NAMALWA (cell line): ENCODE measurements around the gene LRRC37A.
"Not testable (repeated sequence)": the region's sequence is repeated elsewhere in the genome, so short reads cannot be mapped to it uniquely, and the experiment has no call there.

Source experiments
- DNase-seq: peaks from one replicate; pipeline ENCODE4 v3.0.0-alpha.2; 2015; ENCODE audit warnings: low spot score

Gene LRRC37A

GRCh38 chr17:46294831-46295230 lies at the start of gene LRRC37A:
LRRC37A (plus strand) TSS chr17:46295131; CDS start chr17:46295134, 3 bp downstream.
- not testable (repeated sequence) for DNase-seq

- not testable (repeated sequence) for DNase-seq
Observed at GRCh38 chr17:46249153-46249552, 45.8 kb upstream of the LRRC37A start.

DNA sequence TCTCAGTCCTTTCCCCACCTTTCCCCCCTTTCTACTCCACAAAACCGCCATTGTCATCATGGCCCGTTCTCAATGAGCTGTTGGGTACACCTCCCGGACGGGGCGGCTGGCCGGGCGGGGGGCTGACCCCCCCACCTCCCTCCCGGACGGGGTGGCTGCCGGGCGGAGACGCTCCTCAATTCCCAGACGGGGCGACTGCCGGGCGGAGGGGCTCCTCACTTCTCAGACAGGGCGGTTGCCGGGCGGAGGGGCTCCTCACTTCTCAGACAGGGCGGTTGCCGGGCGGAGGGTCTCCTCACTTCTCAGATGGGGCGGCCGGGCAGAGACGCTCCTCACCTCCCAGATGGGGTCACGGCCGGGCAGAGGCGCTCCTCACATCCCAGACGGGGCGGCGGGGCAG lies 42.1 kb upstream of the LRRC37A start:
- DNase-seq = not testable (repeated sequence)

DNA sequence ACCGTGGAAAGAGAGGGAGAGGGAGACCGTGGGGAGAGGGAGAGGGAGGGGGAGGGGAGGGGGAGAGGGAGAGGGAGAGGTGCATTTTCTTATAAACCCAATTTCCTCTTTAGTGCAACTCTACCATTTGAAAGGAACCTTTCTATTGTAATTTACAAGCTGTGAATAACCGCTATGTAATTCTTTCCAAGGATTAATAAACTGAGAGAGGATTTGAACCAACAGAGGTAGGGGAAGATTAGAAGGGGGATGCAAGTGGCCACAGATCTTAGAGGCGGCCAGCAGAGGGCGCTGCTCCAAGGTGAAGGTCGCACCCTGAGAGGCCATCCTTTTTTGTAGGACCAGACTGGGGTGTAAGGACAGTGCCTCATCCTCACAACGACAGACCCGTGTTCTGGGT lies 41.2 kb upstream of the LRRC37A start:
- peak; percentile 77 for DNase-seq

DNA sequence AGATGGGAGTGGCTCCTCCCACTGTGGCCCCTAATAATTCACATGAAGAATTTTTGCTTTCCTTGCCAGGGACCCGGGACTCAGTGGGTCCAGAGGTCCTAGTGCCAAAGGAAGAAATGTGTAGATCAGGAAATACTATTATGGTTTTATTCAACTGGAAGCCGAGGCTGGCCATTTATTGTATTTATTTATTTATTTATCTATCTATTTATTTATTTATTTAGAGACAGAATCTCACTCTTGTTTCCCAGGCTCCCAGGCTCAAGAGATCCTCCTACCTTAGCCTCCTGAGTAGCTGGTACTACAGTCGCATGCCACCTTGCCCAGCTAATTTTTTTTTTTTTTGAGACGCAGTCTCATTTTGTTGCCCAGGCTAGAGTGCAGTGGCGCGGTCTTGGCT lies 40.7 kb upstream of the LRRC37A start:
- not testable (repeated sequence) for DNase-seq

- DNase-seq = not testable (repeated sequence)
Observed at GRCh38 chr17:46256369-46256768, 38.6 kb upstream of the LRRC37A start.

DNA sequence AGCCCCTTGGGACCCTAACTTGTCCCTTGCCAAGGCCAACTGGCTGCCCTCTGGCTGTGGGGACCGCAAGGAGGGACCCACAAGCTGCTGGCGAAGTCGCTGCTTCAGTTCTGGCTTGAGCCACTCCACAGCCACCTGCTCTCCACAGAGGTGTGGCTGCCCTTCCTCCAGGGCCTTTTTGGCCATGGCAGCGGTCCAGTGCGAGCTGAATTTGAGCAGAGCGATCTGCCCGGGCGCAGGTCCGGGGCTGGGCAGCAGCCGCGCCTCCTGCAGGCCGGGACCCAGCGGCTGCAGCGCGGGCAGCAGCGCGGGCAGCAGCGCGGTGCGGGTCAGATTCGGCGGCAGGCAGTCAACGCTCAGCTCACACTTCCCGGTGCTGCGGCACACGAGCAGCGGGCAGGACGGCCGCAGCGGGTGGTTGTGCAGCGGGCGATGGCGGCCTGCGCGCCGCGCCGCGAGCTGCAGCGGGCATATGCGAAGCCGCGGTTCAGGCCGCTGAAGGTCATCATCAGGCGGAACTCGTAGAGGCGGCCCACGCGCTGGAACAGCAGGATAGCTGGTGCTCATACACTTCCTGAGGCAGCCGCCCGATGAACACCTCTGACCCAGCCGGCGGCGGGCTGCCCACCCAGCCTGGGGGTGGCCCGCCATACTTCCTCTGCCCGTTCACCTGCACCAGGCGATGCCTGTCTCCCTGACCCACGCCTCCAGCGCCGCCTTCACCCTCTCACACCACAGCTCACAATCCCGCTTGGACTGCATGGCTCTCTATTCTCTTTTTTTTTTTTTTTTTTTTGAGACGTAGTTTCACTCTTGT lies 34.9 kb upstream of the LRRC37A start:
- DNase-seq = not testable (repeated sequence)

DNA sequence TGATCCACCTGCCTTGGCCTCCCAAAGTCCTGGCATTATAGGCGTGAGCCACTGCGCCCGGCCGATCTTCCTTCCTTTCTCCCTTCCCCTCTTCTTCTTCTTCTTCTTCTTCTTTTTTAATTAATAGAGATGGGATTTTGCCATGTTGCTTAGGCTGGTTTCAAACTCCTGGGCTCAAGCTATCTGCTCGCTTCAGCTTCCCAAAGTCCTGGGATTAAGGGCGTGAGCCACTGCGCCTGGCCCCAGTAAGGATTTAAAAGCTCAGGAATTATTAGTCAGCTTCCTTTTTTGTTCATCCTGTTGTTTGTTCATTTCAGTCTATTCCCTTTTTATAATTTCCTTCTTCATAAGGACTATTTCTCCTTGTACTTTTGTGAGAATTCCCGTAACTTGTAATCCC lies 32.7 kb upstream of the LRRC37A start:
- DNase-seq = no peak

DNA sequence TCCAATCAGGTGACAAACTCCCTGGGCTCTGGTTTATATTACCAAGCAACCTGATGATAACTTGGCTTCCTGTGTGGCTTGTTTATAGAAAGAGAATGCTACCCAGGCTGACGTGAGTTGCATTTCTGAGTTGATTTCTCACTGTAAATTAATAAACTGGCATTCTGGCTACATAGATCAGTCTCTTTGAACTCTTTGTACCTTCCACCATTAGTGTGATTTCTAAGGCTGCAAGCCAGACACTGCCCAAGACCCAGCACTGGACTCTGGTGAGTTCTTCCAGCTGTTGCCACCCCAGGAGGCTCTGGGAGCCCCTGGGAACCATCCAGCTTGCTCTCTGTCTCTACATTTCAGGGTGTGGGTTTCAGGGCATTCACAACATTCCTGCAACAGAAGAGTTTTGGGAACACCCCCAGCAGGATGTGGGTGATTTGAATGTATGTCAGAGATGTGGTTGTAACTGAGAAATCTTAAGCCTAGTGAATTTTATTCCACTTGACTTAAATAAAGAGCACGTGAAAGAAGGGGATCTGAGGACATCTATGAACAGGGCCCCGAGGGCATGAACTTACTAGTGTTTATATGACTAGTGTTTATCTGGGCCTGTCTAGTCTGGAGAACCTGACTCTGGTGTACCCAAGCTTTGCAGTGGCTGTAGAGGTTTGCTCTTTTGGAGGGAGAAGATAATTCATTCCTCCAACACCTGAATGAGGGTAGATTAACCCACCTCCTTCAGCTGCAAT lies 30.3 kb upstream of the LRRC37A start:
- DNase-seq = no peak

DNA sequence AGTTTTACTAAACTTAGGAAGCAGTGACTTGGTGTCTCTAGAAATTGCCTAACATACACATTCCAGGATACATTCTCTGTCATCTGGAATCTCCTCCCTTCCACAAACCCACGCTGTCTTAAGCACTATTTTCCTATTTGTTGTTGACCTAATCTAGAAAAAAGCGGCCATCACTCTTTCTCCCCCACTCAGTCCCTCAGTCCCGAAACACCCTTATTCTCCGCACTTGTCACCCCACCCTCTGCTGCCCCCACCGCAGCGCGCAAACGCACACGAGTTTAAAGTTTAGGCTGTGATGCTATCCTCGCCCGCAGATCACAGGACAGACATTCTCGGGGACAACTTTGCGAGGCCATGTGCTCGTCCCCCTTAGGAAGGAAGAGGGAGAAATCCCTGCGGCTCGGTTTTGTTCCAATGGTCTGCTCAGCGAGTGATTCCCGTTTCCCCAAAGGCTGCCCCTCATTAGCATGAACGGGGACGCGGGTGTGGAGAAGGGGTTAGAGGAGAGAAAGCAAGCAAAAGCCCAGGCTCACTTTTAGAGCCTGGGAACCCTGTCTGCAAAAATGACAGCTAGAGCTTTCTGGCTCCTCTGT lies 28.8 kb upstream of the LRRC37A start:
- DNase-seq = not testable (repeated sequence)

GRCh38 chr17:46266656-46267544 lies 28.0 kb upstream of the LRRC37A start:
- peak; percentile 87 for DNase-seq

DNA sequence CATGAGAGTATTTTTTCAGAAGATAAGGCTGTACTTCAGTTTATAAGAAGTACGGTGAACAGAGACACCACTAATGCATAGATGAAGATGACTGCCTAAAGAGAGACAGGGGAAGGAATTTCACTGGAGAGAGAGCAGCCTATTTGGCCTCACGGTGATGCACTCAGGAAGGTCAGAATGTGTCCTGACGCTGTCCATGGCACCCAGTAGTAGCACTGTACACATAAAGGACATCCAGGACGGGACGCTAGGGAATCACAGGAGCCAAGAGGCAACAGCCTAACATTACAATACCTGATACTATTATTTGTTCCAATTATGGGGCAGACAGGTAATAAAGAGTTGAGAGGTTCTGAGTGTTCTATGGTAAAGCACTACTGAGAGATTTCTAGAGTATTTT lies 24.9 kb upstream of the LRRC37A start:
- DNase-seq = no peak

DNA sequence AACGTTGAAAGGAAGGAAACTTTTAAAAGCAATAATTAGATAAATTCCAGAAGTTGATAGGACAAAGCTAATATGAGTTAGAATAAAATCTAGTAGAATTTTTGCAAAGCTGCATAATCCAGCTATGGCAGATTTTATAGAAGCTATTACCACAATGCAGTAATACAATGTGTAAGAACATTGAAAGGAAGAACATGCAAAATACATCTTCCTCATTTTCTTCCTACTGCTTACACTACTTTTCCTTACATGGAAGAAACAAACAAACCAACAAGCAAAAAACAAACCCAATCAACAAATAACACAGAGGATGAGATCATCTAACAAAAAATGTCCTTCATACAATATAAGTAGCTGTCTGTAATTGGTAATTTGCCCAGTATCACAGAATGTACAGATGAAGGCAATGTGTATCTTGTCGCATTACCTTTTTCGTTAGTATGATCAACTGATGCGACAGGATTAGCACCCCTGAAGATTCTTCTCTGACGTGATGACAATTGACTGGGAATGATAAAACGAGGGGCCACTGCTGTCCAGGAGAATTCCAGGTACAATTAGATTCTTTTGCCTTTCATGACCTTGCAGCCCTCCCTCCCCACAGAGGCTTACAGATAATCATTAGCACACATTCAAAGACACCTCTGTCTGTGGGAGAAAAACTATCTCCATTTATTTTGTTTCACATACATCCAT lies 21.2 kb upstream of the LRRC37A start:
- no peak for DNase-seq

DNA sequence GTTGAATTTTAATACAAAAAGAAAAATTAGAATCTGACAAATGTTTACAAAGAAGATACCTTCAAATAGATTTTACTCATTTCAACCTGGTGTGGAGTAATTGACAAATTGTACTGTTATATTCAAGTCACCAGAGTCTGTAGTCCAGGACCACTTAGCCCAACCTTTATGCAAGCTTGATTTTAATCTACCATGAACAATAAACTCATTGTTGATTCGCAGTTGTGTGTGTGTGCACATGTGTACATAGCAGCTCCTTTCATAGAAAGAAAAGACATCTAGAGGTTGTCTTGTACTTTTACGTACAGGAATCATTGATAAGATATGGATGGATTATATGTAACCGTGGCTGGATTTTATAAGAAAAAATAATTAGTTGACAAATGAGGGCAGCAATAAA lies 20.7 kb upstream of the LRRC37A start:
- no peak for DNase-seq

- DNase-seq = peak; percentile 16
Observed at GRCh38 chr17:46276728-46277479, 18.0 kb upstream of the LRRC37A start.

DNA sequence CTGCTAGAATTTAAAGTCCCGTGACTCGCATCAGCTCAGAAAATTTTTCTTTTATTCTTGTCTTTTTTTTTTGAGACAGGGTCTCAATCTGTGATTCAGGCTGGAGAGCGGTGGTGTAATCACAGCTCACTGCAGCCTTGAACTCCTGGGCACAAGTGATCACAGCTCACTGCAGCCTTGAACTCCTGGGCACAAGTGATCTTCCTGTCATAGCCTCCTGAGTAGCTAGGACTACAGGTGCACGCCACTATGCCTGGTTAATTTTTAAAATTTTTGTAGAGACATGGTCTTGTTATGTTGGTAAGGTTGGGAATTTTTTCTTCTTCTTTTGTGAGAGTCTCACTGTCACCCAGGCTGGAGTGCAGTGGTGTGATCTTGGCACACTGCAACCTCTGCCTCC lies 13.6 kb upstream of the LRRC37A start:
- DNase-seq = not testable (repeated sequence)

GRCh38 chr17:46282635-46283034 lies 12.3 kb upstream of the LRRC37A start:
- not testable (repeated sequence) for DNase-seq

DNA sequence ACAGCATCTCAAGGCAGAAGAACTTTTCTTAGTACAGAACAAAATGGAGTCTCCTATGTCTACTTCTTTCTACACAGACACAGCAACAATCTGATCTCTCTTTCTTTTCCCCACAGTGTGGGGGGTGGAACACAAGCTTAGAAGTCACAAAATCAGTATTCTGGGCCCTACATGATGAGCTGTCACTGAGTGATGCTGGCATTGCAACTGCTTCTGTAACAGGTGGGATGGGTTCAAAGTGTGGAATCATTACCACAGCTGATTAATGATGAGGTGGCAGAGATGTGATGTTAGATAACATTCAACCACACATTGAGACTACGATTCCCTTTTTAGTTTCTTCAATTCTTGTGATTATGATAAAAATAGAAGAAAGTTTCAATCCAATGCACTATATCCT lies 10.5 kb upstream of the LRRC37A start:
- not testable (repeated sequence) for DNase-seq

GRCh38 chr17:46285500-46285899 lies 9.4 kb upstream of the LRRC37A start:
- not testable (repeated sequence) for DNase-seq

GRCh38 chr17:46286764-46287221 lies 8.1 kb upstream of the LRRC37A start:
- DNase-seq = peak; percentile 89
